IPS-NIHi11 (cell line): ENCODE data around the gene HOXA9.

Source experiments
- DNase-seq: peaks from one replicate; pipeline ENCODE4 v3.0.0; 2012; ENCODE audit warnings: mixed read lengths, low spot score

HOXA9 gene

DNA sequence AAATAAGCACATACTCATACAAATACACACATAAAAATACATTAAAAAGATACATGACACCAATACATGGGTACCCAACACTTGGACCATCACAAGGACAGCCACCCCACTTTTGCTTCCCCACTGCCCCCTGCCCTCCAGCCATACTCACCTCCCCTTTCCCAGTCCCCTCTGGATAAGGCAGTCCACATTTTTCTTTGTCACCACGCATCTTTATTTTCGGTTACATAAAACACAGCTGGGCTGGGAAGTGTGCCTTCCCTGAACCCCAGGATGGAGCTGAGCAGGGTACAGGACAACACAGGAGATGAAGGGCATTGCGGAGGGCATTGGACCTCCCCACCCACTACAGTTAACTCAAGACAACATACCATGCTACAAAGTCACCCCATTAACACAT, 11.8 kb downstream of the HOXA9 start:
- DNase-seq, result no peak

DNA sequence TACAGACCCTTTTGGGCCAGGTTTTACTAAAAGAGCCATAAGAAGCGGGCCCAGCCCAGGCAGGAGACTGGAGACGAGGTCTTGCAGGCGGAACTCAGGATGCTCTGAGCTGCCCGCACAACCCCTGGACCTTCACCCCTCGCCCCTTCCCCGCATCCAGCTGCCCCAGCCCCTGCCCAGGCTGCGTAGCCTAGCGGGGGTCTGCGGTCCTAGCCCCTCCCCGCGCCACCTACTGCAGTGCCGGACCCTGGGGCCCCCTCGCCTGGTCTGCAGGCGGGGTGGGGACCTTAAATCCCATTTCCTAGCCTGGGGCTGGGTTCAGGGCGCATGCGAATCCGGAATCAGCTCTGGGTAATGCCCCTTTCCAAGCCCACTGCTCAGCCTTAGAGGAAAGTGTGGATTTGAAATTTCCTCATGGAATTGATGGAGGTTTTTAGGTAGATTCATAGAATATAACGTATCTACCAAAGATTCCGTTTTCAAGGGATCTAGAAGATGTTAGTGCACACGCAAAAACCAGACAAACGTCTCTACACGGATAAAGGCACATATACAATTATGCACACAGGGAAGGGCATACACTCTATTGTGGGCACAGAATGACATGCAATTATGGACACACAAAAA, 12.4 kb downstream of the HOXA9 start:
- DNase-seq, result no peak

DNA sequence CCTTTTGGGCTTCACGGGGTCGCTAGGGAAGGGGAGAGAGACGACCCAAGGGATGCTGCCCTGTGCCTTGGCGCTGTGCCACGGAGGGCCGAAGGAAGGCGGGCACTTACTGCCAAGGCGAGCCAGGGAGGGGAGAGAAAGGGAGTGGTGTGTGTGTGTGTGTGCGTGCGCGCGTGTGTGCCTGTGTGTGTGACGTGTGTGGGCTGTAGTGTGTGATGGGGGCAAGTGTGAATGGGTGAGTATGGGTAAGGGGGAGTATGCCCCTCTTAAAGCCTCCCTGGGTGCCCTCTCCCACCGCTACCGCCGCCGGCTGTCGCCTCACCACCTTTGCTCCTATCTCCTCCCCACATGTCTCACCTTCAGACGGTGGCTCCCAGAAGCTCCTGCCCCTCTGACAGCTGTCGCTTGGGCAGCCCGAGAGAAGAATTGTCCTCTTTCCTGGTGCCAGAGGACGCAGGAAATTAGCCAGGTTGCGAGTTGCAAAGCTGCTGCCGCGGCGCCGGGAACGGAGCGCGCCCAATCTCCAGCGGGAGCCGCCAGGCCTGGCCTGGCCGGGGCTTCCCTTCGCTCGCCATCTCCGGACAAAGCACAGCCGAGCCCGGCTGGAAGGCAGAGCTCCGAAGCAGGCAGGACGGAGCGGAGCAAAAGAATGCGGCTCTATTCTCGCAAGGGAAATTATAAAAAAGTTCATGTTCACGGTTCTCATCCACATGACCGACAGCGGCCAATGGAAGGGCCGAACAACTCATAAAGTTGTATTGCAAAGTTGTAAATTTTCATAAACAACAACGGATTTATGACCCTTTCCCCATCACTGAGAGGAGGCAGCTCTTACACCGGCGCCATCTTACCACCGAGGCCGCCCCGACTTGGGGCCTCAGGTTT, 13.2 kb downstream of the HOXA9 start, which contains the start of gene HOXA3:
Gene HOXA3 (minus strand): TSS at position 653 of the 885 bp plus-strand sequence. CDS start 41,943 bp downstream, outside the sequence.
- no peak for DNase-seq

DNA sequence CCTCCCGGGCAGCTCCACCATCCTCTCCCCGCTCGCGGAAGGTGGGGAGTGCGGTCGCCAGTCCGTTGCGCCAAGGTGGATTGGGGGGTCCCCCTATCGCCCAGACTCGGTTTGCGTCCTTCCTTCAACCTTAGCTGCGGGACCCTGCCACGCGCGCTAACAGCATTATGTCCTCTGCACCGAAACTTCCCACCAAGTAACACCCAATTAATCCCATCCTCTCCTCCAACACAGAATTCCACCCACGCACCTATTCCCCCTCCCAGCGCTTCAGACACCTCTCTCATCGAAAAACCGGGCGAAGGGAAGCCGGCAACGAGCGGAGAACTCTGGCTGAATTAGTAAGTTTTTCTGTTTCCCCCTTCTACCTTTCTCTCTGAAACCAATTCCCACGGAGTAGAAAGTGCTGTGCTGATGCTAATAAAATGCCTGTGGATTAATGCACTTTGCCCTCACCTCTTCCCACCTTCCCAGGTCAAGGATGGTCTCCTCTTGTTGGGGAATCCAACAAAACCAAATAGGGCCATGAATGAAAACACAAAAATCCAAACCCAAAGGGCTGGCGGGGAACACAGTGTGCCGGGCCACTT, 13.9 kb downstream of the HOXA9 start:
- no peak for DNase-seq

DNA sequence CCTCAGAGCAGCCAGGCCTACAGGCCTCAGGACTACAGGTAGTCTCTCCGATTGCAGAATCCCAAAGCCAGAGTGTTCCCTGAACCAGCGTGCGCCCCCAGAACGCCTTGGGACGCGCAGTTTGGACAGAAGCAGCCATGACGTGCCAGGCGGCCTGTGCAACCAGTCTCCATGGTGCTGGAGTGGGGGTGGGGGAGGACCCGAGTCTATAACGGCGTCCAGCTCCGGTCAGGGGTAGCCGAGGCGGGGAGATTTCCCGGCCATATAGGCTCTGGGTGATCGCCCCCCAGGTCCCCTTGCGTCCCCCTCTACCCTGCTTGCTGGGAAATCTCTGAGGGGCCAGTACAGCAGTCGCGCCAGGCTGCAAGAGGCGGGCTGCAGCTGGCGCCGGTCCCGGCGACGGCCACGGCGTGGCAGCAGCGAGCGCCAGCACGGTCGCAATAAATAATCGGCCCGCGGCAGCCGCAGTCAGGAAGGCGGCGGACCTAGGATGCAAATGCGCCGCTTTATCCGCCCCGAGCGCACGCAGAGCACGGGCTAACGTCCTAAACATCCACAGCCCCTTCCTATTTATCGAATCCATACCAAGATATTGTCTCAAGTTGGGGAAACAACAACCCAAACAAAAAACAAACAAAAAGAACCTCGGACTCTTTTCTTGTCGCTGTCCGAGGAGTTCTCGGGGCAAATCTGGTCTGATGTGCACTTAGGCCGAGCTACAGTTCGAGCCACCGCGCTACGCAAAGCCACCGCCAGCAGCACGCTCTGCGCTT, 14.6 kb downstream of the HOXA9 start:
- peak; percentile 92 for DNase-seq

DNA sequence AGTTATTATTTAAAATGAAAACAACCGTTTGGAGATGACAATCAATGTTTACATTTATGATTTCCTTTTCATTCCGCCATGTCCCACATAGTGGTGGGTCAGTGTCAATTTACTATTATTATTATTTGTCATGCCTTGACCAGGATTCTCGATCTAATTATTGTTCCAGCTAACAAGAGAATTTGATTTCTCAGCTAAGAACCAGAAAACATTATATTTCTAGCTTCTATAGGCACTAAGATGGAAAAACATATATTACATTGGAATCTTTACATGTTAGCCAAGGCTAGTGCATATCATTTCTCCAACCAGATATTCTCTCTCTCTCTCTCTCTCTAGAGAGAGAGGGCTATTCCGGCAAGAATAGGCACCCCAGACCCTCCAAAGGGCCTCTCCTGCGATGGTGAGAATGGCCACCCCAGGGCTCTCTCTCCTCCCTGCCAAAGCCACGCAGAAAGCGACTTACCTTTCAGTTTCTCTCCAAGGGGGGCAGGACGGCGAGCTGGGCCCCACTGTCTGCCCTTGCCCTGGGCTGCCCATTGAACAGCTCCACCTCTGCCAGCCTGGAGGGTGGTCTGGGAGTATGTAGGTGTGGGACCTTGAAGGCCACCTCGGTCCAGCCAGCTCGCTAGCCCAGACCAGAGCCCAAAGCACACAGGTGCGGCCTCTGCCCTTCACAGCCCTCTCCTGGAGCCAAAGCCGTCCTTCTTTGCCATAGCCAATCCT, 15.3 kb downstream of the HOXA9 start:
- DNase-seq, result no peak

DNA sequence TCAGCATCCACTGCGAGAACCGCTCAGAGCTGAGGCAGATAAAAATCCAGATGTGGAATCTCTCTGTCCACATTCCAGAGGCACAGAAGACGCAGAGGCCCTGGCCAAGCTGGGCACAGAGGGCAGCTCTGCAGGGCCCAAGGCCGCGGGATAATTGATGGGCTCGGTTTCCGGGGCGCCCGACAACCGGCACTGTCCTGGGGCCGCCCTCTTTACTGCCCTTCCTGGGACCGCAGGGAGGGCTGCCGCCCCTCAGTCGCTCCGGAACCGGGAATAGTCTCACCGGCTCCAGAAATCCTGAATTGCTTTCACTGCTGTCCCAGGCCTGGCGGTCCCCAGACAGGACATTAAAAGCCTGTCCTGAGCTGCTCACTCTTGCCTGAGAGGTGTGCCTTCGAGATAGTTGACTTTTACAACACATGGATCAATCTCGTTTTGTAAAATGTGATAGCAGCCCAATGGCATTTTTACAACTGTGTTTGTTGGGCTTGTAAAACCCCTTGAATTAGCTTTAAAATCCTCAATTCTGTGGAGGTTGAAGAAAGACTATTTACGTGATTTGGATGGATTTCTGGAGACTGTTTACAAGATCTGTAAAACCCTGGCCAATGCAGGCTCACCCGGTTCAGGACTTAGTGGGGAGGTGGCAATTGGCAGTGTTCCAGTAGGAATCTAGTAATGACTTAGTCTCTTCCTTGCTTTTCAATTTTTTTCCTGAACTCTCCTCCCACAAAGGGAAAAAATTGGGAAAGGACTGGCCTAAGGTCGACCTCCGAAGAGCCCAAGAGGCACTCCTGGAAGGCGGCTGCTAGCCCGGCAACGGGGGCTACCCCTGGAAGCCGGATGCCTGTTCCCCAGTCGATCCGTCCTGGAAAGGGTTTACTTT, 16.3 kb downstream of the HOXA9 start:
- no peak for DNase-seq

DNA sequence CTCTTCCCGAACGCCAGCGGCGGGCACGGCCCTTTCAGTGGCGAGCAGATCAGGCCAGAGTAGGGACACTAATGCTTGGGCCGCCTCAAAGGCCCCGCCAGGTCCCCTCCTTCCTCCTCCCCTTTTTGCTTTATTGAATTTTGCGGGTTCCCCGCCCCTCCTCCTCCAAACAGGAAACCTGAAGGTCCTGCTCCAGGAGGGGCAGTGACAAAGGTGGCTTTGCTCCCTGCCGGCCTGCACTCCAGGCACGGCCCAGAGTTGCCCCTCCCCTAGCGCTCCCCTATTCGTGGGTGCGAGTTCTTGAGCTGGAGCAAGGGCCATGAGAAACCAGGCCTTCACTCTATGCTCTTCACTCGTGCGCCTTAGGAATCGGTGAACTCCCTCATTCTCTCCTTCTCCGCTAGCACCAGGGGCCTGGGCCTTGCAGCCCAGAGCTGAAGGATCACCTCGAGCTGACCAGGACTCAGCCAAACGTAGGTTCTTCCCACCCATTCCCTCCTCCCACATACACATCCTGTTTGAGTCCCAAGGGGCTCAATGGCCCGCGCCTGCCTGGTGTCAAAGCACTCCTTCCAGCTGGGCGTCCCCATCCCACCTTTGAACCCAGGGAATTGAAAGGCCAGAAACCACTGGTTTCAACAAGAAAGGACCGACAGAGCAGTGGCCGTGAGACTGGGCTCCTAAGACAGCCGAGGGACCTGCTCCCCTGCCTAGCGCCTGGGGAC, 17.1 kb downstream of the HOXA9 start:
- DNase-seq, result peak; percentile 40

DNA sequence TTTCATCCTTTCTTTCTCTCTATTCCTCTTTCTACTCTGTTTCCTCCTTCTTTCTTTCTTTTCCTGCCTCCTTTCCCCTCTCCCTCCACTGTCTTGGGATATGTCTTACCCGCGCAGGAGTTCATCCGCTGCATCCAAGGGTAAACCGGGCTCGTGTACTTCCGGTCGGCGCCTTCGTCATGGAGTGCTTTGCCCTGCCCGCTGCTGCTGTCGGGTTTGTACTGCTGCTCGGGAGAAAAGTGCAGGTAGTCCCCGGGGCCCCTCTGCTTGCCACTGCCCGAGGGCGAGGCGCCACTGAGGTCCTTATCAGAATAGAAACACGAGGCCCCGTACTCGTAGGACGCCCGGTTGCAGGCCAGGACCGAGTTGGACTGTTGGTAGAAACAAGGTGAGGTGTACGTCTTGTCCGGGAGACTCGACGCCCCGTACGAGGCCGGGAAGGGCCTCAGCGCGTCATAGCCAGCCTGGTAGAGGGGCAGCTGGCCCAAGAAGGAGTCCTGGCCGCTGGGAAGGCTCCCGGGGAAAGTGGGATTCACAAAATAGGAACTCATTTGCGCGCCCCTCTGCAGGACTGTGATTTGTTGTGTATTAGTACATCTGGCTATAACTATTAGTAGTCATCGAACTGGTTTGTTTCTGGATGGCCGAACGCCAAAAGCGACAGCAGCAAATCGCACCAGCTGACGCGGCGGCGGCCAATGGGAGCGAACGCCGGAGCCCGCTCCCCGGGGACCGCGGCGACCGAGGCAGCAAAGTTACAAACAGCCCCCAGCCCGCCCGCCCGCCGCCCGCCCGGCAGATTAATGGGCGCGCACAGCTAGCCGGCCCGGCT, 17.9 kb downstream of the HOXA9 start, which contains the start of gene HOXA6:
Gene HOXA6 (minus strand): TSS at position 576 of the 832 bp plus-strand sequence. CDS start 25 bp downstream, at position 551.
- peak; percentile 51 for DNase-seq

DNA sequence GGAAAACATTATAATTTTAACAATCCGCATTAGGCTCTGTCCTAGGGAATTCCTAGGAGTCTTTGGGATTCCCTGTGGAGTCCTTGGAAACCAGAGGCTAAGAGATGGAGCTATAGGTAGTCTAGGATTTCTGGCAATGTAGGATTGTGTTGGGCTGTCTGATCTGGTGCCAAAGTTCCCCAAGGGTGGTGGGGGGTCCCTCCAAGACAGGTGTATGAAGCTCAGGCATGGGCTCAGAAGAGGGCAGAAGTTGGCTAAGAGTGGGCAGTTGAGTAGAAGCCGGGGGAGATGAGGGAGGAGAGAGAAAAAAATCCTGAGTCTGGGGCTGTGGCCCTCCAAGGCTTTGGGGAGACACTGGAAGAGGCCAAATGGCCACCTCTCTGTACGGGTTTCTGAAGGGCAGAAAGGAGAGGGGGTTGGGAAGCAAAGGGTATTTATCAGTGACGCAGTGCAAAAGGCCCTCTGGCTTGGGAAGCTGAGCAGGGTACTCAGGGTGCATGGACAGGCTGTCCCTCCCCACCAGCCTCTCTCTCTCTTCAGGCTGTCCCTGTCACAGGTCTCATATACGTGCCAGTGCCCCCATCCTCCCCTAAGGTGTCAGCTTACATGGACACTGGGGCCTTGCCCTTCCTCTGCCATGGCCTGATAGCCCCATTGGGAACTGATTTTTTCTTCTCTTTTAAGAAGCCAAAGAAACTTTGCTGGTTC, 18.7 kb downstream of the HOXA9 start:
- no peak for DNase-seq

DNA sequence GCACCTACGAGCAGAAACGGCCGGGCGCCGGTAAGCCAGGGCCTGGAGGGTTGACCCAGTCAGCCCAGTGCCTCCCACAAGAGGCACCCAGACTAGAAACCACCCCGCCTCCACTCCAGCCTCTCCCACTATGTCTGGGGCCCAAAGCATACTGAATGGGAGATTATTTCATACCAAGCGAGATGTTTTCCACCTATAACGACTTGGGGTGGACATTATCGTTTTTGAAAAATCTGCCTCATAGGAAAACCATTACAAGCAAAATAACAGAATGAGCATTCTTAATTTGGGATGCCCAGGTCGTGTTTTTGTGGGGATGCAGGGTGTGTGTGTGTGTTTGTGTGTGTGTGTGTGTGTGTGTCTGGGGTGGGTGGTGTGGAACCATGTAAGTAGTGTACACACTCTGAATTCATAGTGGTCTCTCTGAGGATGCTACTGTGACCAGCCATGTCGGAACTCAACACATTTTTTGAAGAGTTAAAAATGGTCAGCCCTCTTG, 19.4 kb downstream of the HOXA9 start:
- DNase-seq, result no peak

DNA sequence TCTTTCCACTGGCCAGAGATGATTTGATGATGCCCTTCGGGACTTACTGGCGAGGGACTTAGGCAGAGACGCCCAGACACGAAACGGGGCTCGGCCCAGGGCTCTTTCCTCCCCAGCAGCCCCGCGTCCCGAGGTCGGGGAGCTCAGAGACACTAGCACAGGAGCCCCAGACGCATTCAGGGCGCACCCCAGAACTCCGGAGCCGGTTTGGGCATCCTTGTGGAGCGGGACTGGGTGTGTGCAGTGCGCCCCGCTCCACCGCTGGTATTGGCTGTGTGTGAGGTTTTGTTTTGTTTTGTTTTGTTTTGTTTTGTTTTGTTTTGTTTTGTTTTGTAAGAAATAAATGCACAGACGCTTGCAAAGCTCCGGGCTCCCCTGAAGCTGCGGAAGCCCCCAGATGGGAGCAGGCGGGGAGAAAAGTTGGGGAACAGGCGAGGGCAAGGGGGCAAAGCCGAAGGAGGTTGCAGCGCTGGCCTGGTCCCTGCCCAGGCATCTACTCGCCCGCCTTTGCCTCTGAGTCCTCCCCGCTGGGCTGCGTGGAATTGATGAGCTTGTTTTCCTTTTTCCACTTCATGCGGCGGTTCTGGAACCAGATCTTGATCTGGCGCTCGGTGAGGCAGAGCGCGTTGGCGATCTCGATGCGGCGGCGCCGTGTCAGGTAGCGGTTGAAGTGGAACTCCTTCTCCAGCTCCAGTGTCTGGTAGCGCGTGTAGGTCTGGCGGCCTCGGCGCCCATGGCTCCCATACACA, 20.0 kb downstream of the HOXA9 start:
- no peak for DNase-seq

DNA sequence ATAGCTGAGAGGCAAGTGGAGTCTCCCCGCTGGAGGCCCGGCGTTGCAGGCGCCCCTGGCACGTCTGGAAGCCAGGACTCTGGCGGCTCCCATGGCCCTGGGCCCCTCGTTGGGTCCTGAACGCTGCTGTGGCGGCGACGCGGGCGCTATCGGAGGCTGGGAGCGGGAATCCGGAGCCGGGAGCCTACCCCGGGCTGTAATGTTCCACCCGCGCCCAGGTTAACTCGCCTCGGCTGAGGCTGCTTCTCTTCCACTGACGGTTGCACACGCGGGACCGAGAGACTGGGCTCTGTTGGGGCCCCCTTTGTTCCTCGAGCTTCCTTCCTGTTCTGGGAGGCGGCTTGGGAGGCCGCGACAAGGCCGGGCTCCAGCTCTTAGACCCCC, 20.6 kb downstream of the HOXA9 start:
- peak; percentile 19 for DNase-seq

DNA sequence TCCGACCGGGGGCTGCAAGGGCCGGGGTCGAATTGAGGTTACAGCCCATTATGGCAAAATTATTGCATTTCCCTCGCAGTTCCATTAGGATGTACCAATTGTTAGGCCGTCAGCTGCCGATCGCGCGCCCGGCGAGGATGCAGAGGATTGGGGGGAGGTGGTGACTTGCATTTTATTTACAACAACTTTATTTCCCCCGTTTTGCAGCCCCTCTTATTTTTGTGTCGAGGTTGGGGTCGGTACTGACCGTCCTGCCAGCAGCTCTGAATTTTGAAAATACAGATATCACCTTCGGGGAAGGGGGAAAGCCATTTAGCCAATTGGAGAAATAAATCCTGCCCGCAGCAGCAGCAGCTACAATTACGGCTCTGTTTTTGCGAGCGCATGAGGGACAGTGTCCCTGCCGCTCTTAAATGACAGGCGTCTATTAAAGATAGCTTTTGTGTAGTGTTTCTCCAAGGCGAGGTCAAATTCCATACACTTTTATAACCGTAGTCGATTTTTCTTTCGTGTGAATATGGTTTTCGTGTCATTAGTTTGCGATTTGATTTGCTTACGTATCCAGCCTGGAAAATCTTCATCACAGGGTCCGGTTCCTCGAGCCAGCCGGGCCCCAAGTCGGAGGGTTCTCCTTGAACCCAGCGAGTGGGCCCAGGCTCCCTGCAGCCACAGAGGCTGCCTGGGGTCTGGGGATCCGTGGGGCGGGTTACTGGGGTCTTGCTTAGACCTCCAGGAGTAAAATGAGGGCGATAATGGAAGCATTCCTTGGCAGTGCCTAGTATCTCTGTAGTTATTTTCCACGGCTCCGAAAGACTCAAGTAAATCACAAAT, 21.2 kb downstream of the HOXA9 start:
- DNase-seq, result no peak

DNA sequence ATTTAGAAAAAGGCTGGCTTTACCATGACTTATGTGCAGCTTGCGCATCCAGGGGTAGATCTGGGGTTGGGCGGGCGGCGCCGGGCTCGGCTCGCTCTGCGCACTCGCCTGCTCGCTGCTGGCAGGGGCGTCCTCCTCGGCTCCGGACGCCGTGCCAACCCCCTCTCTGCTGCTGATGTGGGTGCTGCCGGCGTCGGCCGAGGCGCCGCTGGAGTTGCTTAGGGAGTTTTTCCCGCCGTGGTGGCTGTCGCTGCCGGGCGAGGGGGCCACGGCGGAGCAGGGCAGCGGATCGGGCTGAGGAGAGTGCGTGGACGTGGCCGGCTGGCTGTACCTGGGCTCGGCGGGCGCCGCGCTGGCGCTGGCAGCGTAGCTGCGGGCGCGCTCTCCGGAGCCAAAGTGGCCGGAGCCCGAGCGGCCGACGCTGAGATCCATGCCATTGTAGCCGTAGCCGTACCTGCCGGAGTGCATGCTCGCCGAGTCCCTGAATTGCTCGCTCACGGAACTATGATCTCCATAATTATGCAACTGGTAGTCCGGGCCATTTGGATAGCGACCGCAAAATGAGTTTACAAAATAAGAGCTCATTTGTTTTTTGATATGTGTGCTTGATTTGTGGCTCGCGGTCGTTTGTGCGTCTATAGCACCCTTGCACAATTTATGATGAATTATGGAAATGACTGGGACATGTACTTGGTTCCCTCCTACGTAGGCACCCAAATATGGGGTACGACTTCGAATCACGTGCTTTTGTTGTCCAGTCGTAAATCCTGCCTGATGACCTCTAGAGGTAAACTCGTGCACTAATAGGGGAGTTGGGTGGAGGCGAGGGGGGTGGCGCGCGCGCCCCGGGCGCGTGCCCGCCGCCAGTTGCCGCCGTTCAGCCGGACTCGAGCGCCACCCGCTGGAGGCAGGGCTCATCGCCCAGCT, 22.1 kb downstream of the HOXA9 start, which contains the start of gene HOXA5:
Gene HOXA5 (minus strand): TSS at position 659 of the 927 bp plus-strand sequence. CDS start 74 bp downstream, at position 585.
- peak; percentile 90 for DNase-seq
